ENCODE results near the gene USP34.
"Not testable (repeated sequence)": the region's sequence is repeated elsewhere in the genome, so short reads cannot be mapped to it uniquely, and the experiment has no call there.

USP34 gene

DNA sequence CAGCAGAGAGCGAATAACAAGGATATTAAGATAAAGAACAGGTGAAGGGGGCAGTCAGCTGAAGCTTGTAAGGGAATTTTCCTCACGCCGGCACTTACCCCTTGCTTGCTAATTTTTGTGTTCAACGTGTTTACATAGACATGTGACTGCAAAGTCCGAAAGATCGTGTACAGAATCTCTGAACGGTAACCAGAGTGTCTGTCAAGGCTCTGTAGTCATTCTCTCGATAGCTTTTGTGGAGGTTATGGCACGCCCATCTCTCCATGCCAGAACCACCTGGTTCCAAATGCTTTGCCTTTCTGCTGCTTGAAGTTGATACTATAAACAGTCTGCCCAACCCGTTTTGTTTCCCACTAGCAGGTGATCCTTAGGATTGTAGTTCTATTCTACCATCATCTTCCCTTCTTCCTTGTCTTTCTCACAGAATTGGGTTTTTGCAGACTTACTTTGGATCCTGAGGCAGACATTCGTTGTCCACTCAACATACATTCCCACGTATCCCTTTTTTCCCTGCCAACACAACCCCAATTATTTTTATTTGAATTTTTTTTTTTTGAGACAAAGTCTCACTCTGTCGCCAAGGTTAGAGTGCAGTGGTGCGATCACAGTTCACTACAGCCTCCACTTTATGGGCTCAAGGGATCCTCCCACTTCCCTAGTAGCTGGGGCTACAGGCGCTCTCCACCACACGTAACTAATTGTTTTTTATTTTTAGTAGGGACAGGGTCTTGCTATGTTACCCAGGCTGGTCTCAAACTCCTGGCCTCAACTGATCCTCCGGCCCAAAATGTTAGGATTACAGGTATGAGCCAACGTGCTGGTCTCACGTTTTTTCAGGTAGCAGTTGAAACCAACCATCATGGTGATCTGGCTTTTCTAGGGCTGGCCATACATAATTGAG, 1.3 kb upstream of the USP34 start:
- Histone ChIP-seq H3K36me3 (ENCODE audit: insufficient read depth, low read length) (no peaks in the 10 kb centered on the region), H3K9ac (ENCODE audit: low read depth, low read length) (peak overlapping the region; percentile 99), H3K9me3 (ENCODE audit: control insufficient read depth, insufficient read depth, low read length) (no peaks in the 10 kb centered on the region), H3K4me1 (ENCODE audit: insufficient read depth, low read length) (no peaks in the 10 kb centered on the region)

DNA sequence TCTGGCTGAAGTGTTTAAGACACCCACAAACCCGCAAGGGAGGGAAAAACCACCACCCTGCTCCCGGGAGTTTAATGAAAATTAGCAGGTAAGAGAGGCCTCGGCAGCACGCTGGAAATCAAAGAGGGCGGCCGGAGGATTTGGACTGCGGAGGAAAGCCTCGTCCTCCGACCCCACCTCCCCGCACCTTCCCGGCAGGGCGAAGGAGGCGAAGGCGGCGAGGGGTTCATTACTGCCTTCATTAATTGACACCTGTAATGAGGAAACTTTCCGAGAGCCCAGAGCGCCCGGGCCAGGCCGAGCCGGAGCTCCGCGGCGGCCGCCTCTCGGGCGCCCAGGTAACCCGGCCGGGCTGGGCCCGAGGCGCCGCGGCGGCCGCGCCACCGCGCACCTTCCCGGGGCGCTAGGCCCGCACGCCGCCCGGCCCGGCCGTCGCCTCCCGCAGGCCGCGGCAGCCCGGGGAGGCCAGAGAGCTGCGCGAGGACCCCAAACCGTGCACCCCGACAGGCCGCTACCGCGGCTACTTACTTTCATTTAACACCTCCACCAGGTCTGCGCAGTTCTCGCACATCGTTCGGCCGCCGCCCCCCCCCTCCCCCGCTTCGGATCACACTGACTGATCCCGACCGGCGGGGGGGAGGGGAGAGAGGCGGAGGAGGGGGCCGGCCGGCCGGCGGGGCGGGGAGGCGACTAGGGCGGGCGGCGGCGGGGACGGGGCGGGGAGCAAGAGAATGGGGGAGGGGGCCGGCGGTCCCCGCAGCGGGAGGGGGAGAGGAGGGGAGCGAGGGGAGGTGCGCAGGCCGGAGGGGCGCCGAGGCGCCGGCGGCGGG, 550 bp downstream of the USP34 start:
- peak overlapping the region; percentile 91 for H3K9ac ChIP-seq (ENCODE audit: low read depth, low read length)
- peaks cover 2% of the 10 kb centered on the region; the same call in 1 of the 2 replicates for H3K4me1 ChIP-seq (ENCODE audit: insufficient read depth, low read length)
- H3K9me3 ChIP-seq (ENCODE audit: control insufficient read depth, insufficient read depth, low read length) = no peaks in the 10 kb centered on the region
- no peaks in the 10 kb centered on the region for H3K36me3 ChIP-seq (ENCODE audit: insufficient read depth, low read length)

DNA sequence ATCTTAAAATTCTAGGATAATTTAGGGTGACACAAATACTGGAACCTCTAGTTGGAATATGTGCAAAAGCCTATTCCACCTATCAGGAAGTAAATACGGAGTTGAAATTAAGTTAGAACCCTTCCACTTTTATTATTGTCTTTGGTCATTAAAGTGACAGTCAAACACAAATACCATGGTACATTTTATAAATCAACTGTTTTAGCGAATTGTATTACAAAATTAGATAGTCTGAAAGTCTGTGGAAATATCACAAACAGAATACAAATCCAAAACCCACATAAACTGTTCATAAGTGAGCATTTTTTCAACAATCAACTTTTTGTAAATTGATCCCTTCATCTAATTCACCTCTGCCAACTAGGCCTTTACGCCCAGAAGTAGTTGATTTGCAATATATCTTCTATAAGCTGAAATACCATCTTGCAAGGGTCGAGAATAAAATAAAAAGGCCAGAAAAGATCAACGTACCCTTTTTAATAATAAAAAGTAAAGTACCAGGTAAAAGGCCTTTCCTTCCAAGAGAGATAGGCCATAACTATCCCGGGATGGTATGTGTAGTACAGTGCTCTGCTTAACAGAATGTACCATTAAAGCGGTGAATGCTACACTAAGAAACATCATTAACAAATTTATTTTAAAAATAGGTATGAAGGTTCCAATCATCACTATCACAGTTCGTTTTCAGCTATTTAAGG, 1.3 kb downstream of the USP34 start:
- H3K9me3 ChIP-seq (ENCODE audit: control insufficient read depth, insufficient read depth, low read length) = no peaks in the 10 kb centered on the region
- peak overlapping the region; percentile 91 for H3K9ac ChIP-seq (ENCODE audit: low read depth, low read length)
- H3K36me3 ChIP-seq (ENCODE audit: insufficient read depth, low read length) = no peaks in the 10 kb centered on the region
- H3K4me1 ChIP-seq (ENCODE audit: insufficient read depth, low read length) = peaks cover 5% of the 10 kb centered on the region; the same call in 1 of the 2 replicates

DNA sequence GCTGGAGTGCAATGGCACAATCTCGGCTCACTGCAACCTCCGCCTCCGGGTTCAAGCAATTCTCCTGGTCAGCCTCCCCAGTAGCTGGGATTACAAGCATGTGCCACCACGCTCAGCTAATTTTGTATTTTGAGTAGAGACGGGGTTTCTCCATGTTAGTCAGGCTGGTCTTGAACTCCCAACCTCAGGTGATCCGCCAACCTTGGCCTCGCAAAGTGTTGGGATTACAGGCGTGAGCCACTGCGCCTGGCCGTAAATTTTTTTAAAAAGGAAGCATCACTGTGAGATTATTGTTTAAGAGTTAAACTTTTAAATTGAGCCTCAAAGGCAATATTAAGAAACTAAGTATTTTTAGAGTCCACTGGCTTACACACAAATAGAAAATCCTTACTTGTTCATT, 2.7 kb downstream of the USP34 start:
- peaks cover 13% of the 10 kb centered on the region for H3K4me1 ChIP-seq (ENCODE audit: insufficient read depth, low read length)

DNA sequence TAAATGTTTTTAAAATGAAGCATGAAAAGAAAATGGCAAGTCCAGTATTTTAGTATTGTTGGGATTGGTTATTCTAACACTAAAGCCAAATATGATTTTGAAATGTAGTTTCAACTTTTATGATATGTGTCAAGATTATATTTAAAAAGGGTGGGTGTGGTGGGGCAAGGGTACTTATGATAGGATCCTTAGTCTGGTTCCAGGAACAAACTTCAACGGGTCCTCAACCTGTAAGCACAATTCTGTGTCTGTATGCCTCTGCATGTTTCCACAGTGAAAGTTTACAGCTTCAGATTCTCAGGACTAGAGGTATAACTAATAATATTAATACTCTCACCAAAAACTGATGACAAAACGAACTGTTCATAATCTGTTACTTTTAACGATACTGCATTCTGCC, 5.8 kb downstream of the USP34 start:
- Histone ChIP-seq H3K9me3 (ENCODE audit: control insufficient read depth, insufficient read depth, low read length) (no peaks in the 10 kb centered on the region), H3K4me1 (ENCODE audit: insufficient read depth, low read length) (peaks cover 13% of the 10 kb centered on the region), H3K9ac (ENCODE audit: low read depth, low read length) (no peak overlapping the region)

More for the DNA sequence above, 2.7 kb downstream of the USP34 start:
- not testable (repeated sequence) for H3K9ac ChIP-seq (ENCODE audit: low read depth, low read length); H3K36me3 ChIP-seq (ENCODE audit: insufficient read depth, low read length); H3K9me3 ChIP-seq (ENCODE audit: control insufficient read depth, insufficient read depth, low read length)

DNA sequence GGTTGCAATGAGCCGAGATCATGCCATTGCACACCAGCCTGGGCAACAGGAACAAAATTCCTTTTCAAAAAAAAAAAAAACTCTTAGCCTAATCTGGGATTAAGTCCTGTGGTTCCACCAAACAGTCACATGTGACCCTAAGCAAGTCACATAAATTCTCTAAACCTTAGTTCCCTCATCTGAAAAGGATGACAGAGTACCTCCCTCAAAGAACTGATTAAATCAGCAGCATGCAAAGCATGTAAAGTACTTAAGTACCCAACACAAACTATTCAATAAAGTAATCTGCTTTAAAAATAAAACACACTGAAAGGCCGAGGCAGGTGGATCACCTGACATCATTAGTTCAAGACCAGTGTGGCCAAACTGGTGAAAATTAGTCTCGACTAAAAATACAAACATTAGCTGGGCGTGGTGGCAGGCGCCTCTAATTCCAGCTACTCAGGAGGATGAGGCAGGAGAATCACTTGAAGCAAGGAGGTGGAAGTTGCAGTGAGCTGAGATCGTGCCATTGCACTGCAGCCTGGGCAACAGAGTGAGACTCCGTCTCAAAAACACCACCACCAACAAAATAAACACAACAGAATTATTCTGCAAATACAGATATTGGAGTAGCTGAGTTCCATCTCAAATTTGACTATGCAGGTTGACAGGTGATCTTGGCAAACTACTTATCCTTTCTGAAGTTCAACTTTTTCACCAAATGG, 7.0 kb downstream of the USP34 start:
- no peaks in the 10 kb centered on the region for H3K36me3 ChIP-seq (ENCODE audit: insufficient read depth, low read length)
- peaks cover 13% of the 10 kb centered on the region for H3K4me1 ChIP-seq (ENCODE audit: insufficient read depth, low read length)
- no peak overlapping the region for H3K9ac ChIP-seq (ENCODE audit: low read depth, low read length)
- no peaks in the 10 kb centered on the region for H3K9me3 ChIP-seq (ENCODE audit: control insufficient read depth, insufficient read depth, low read length)

More for the DNA sequence above, 5.8 kb downstream of the USP34 start:
- H3K36me3 ChIP-seq (ENCODE audit: insufficient read depth, low read length) = no peaks in the 10 kb centered on the region

DNA sequence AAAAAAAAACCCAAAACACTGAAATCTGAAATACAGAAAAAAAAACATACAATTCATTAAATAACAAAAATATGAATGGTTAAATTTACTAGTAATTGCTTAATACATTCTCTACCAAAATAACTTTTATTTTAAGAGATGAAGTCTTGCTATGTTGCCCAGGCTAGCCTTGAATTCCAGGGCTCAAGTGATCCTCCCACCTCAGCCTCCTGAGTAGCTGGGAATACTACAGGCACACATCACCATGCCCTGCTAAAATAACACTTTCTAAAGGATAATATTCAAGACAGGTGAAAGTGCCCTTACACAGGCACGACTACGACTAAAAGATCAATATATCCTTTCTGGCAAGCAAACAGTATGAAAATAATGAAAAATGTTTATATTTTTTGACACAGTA, 9.5 kb downstream of the USP34 start:
- no peak overlapping the region for H3K9ac ChIP-seq (ENCODE audit: low read depth, low read length)
- H3K36me3 ChIP-seq (ENCODE audit: insufficient read depth, low read length) = no peaks in the 10 kb centered on the region
- peaks cover 13% of the 10 kb centered on the region for H3K4me1 ChIP-seq (ENCODE audit: insufficient read depth, low read length)
- H3K9me3 ChIP-seq (ENCODE audit: control insufficient read depth, insufficient read depth, low read length) = no peaks in the 10 kb centered on the region

DNA sequence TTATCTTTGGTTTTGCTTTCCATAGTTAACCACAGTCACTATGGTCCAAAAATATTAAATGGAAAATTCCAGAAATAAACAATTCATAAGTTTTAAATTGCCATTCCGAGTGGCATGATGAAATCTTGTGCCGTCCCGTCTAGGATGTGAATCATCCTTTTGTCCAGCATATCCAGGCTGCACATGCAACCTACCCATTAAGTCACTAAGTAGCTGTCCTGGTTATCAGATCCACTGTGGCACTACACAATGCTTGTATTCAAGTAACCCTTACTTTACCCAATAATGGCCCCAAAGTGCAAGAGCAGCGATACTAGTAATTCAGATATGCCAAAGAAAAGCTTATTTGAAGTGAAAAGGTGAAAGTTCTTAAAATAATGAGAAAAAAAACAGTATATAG, 10.7 kb downstream of the USP34 start:
- Histone ChIP-seq H3K36me3 (ENCODE audit: insufficient read depth, low read length) (no peaks in the 10 kb centered on the region), H3K9me3 (ENCODE audit: control insufficient read depth, insufficient read depth, low read length) (no peaks in the 10 kb centered on the region), H3K4me1 (ENCODE audit: insufficient read depth, low read length) (peaks cover 8% of the 10 kb centered on the region), H3K9ac (ENCODE audit: low read depth, low read length) (no peak overlapping the region)

DNA sequence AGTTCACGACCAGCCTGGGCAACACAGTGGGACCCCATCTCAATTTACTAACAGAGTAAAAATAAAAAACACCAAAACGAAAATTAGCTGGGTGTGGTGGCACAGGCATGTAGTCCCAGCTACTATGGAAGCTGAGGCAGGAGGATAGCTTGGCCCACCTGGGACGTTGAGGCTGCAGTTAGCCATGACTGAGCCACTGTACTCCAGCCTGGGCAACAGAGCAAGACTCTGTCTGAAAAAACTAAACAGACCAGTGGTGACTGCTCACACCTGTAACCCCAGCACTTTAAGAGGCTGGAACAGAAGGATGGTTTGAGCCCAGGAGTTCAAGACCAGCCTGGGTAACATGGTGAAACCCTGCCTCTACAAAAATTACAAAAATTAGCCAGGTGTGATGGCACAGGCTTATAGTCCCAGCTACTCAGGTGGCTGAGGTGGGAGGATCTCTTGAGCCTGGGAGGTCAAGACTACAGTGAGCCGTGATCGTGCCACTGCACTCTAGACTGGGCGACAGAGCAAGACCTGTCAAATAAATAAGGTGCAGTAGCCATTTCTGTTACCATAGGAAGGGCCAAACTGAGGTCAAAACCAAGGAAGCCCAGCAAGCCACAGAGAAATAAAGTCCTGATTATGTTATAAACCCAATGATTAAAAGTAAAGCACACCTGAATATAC, 14.0 kb downstream of the USP34 start:
- Histone ChIP-seq H3K4me1 (ENCODE audit: insufficient read depth, low read length) (no peaks in the 10 kb centered on the region), H3K9me3 (ENCODE audit: control insufficient read depth, insufficient read depth, low read length) (no peaks in the 10 kb centered on the region), H3K9ac (ENCODE audit: low read depth, low read length) (no peak overlapping the region), H3K36me3 (ENCODE audit: insufficient read depth, low read length) (no peaks in the 10 kb centered on the region)

DNA sequence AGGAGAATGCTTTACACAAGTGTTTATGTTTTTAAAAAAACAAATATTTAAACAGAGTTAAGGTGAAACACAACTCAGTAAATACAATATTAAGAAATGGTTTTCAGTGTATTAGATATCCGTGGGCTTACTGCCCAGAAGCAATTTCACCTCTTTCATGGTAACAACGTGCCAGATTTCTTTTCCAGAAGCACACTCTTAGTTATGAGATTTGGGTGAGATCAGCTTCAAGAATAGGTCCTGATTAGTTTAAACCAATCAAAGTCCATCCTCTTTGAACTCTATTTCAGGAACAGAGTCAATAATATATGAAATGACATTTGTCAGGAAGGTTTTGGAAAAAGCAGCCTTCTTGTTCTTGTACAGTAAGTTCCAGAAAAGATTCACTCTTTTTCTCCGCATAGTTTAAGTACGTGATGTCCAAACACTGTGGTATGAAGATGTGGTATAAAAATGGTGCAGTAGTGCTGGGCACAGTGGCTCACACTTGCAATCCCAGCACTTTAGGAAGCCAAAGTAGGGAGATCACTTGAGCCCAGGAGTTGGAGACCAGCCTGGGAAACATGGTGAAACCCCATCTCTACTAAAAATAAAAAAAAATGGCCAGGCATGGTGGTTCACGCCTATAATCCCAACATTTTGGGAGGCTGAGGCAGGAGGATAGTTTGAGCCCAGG, 14.7 kb downstream of the USP34 start:
- H3K4me1 ChIP-seq (ENCODE audit: insufficient read depth, low read length) = no peaks in the 10 kb centered on the region
- H3K36me3 ChIP-seq (ENCODE audit: insufficient read depth, low read length) = no peaks in the 10 kb centered on the region
- H3K9me3 ChIP-seq (ENCODE audit: control insufficient read depth, insufficient read depth, low read length) = no peaks in the 10 kb centered on the region
- H3K9ac ChIP-seq (ENCODE audit: low read depth, low read length) = no peak overlapping the region

DNA sequence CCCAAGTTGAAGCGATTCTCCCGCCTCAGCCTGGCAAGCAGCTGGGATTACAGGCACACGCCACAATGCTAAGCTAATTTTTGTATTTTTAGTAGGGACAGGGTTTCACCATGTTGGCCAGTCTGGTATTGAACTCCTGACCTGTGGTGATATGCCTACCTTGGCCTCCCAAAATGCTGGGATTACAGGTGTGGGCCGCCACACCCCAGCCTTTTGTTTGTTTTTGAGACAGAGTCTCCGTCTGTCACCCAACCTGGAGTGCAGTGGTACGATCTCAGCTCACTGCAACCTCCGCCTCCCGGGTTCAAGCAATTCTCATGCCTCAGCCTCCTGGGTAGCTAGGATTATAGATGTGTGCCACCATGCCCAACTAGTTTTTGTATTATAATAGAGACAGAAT, 15.9 kb downstream of the USP34 start:
- H3K9ac ChIP-seq (ENCODE audit: low read depth, low read length); H3K9me3 ChIP-seq (ENCODE audit: control insufficient read depth, insufficient read depth, low read length); H3K4me1 ChIP-seq (ENCODE audit: insufficient read depth, low read length); H3K36me3 ChIP-seq (ENCODE audit: insufficient read depth, low read length): not testable (repeated sequence)

DNA sequence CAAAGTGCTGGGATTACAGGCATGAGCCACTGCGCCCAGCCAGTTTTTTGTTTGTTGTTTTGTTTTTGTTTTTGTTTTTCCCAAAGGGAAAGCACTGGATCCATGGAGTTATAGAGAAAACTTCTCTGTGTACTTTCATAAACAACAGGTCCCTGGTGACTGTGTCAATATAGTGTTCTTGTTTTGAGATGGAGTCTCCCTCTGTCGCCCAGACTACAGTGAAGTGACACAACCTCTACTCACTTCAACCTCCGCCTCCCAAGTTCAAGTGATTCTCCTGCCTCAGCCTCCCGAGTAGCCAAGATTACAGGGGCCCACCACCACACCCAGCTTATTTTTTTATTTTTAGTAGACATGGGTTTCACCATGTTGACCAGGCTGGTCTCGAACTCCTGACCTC, 16.5 kb downstream of the USP34 start:
- Histone ChIP-seq H3K9me3 (ENCODE audit: control insufficient read depth, insufficient read depth, low read length) (no peaks in the 10 kb centered on the region), H3K36me3 (ENCODE audit: insufficient read depth, low read length) (no peaks in the 10 kb centered on the region), H3K4me1 (ENCODE audit: insufficient read depth, low read length) (no peaks in the 10 kb centered on the region), H3K9ac (ENCODE audit: low read depth, low read length) (no peak overlapping the region)

DNA sequence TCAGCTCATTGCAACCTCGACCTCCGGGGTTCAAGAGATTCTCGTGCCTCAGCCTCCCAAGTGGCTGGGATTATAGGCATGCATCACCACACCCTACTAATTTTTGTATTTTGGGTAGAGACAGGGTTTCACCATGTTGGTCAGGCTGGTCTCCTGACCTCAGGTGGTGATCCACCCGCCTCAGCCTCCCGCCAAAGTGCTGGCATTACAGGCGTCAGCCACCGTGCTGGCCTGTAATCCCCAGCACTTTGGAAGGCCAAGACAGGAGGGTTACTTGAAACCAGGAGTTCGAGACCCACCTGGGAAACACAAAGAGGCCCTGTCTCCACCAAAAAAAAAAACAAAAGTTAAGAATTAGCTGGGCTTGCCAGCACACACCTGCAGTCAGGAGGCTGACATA, 18.5 kb downstream of the USP34 start:
- H3K4me1 ChIP-seq (ENCODE audit: insufficient read depth, low read length) = no peaks in the 10 kb centered on the region
- H3K36me3 ChIP-seq (ENCODE audit: insufficient read depth, low read length) = peaks cover 5% of the 10 kb centered on the region; the same call in 1 of the 2 replicates
- no peak overlapping the region for H3K9ac ChIP-seq (ENCODE audit: low read depth, low read length)
- H3K9me3 ChIP-seq (ENCODE audit: control insufficient read depth, insufficient read depth, low read length) = no peaks in the 10 kb centered on the region

Data from ES-I3 (cell line).